Gastrocnemius medialis (tissue), 4 donors: Measurements from ENCODE around the gene CFAP57.

Experiments used
- POLR2A ChIP-seq, 2 donors: fragments of 450-650 bp; IDR thresholded peaks; one replicate each; pipeline ENCODE4 v1.6.1; 2017; ENCODE audit warnings: antibody characterized with exemption in 2 of 2, mild to moderate bottlenecking in 2 of 2, moderate library complexity in 2 of 2
- TF ChIP-seq, protein P1 (sequence below), 5 experiments: fragments of 450-650 bp in 3 of 5; fragments of 200-600 bp in 2 of 5; sonication (generic) in 2 of 5; IDR thresholded peaks in 4 of 5; conservative IDR thresholded peaks in 1 of 5; 1 replicate in 4 of 5; 2 replicates in 1 of 5; pipeline ENCODE4 v1.5.1; 2016 to 2019; ENCODE audit warnings: antibody characterized with exemption in 5 of 5, mild to moderate bottlenecking in 3 of 5, moderate library complexity in 3 of 5

DNA sequence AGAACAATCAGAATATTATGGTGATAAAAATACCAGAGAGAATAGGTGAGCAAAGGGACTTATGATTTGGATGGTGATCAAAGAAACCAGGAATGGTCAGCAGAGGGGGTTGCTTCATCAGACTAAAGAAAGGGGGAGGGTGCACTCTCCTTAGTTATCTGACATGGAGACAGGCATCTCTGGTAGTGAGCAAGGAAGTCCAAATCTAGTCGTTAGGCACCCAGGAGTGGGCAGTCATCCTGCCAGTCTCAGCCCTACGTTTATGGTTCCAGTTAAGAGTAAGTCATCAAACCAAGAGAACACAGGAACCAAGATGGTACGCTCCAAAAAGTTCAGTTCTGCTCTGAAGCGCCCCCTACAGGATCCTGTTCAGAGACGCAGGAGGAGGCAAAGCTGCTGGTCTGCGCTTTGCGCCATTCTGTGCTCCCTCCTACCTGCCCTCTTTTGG lies 28.7 kb upstream of the CFAP57 start:
- TF ChIP-seq, protein P1, sequence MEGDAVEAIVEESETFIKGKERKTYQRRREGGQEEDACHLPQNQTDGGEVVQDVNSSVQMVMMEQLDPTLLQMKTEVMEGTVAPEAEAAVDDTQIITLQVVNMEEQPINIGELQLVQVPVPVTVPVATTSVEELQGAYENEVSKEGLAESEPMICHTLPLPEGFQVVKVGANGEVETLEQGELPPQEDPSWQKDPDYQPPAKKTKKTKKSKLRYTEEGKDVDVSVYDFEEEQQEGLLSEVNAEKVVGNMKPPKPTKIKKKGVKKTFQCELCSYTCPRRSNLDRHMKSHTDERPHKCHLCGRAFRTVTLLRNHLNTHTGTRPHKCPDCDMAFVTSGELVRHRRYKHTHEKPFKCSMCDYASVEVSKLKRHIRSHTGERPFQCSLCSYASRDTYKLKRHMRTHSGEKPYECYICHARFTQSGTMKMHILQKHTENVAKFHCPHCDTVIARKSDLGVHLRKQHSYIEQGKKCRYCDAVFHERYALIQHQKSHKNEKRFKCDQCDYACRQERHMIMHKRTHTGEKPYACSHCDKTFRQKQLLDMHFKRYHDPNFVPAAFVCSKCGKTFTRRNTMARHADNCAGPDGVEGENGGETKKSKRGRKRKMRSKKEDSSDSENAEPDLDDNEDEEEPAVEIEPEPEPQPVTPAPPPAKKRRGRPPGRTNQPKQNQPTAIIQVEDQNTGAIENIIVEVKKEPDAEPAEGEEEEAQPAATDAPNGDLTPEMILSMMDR (IDR thresholded peaks at IDR 0.05 in 4 of 5, conservative IDR thresholded peaks at IDR 0.05 in 1 of 5) = no peak
- TF ChIP-seq POLR2A (IDR thresholded peaks at IDR 0.05) = no peak
